Adrenal gland (tissue), 5 donors: Measurements from ENCODE around the gene CDYL.

Experiments used
- POLR2A ChIP-seq, 2 donors: fragments of 450-650 bp; IDR thresholded peaks; one replicate each; pipeline ENCODE4 v1.6.1; 2017; ENCODE audit warnings: antibody characterized with exemption in 2 of 2, mild to moderate bottlenecking in 2 of 2, moderate library complexity in 1 of 2
- TF ChIP-seq, protein P1 (sequence below), 6 experiments: fragments of 450-650 bp in 4 of 6; fragments of 200-600 bp in 2 of 6; sonication (generic) in 1 of 6; IDR thresholded peaks; 1 replicate in 5 of 6; 2 replicates in 1 of 6; pipeline versions ENCODE4 v1.5.1 to v1.8.0; 2016 to 2021; ENCODE audit warnings: antibody characterized with exemption in 6 of 6, mild to moderate bottlenecking in 2 of 6, moderate library complexity in 1 of 6
- donor health status: DM: no; HTN: no; CAD: no.

- no peak for TF ChIP-seq POLR2A (IDR thresholded peaks at IDR 0.05)
- TF ChIP-seq, protein P1, sequence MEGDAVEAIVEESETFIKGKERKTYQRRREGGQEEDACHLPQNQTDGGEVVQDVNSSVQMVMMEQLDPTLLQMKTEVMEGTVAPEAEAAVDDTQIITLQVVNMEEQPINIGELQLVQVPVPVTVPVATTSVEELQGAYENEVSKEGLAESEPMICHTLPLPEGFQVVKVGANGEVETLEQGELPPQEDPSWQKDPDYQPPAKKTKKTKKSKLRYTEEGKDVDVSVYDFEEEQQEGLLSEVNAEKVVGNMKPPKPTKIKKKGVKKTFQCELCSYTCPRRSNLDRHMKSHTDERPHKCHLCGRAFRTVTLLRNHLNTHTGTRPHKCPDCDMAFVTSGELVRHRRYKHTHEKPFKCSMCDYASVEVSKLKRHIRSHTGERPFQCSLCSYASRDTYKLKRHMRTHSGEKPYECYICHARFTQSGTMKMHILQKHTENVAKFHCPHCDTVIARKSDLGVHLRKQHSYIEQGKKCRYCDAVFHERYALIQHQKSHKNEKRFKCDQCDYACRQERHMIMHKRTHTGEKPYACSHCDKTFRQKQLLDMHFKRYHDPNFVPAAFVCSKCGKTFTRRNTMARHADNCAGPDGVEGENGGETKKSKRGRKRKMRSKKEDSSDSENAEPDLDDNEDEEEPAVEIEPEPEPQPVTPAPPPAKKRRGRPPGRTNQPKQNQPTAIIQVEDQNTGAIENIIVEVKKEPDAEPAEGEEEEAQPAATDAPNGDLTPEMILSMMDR (IDR thresholded peaks at IDR 0.05): no peak
Measured at GRCh38 chr6:4914420-4915159, 138.4 kb downstream of the CDYL start.
